ENCODE measurements around the gene PPP1R3D. TPM values are rescaled to one million over a fixed set of nuclear protein-coding genes. Genes with fewer than 3 reads are reported as not detected.

PPP1R3D gene
- total and polyA plus RNA-seq, 10 of the 15 experiments (the other 5 are each of a cell fraction or from before 2014, with no cell fraction given): 0.39 to 4.8 (median 2.9) TPM

DNA sequence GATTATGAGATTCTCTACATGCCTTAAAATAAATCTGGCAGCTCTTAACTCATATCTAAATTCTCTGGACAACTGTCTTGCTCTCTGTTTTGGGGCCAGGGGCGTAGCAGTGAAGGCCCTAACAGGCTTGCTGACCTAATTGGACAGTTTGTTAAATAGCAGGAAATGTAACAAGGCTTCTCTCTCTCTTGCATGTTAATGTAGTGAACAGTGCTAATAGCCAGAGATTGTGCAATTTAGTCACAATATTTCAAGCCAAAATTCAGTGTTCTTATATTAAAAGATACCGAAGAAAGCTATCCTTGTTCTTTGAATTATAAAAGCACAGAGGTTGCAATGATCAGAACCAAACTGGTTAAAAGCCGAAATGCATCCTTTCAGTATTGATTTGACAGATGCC is 3.0 kb downstream of the PPP1R3D start:
- WGBS (ENCODE audit: insufficient coverage, insufficient replicate concordance, low lambda C conversion rate, missing lambda C conversion rate): 66% methylated on average over 3 of the region's 3 CpGs
- Histone ChIP-seq H2AFZ (ENCODE audit: control insufficient read depth, low read depth, low read length) (no peak overlapping the region), H3K36me3 (ENCODE audit: control insufficient read depth in 2 of 2, insufficient read depth in 2 of 2, low read length in 1 of 2) (no peaks in the 10 kb centered on the region), H3K4me1 (ENCODE audit: control insufficient read depth, insufficient read depth, low read length) (peaks cover 10% of the 10 kb centered on the region), H3K9ac (ENCODE audit: control insufficient read depth, insufficient read depth, low read length) (no peak overlapping the region), H3K27me3 (replicated peaks in 1 of 2; ENCODE audit: control insufficient read depth in 2 of 2, insufficient read depth in 2 of 2, low read length in 1 of 2) (no peaks in the 10 kb centered on the region), H3K79me2 (ENCODE audit: control insufficient read depth, insufficient read depth, low read length) (peaks cover 14% of the 10 kb centered on the region), H3K27ac (ENCODE audit: control insufficient read depth, insufficient read depth) (no peak overlapping the region), H3K4me3 (no peak overlapping the region), H3K4me2 (ENCODE audit: control insufficient read depth, insufficient read depth) (no peak overlapping the region), H3K9me3 (replicated peaks; ENCODE audit: control insufficient read depth, insufficient read depth, low read length) (no peaks in the 10 kb centered on the region), H4K20me1 (ENCODE audit: control insufficient read depth, insufficient read depth) (no peaks in the 10 kb centered on the region)
- in situ Hi-C loops (cut with MboI) (no loop called here), intact Hi-C loops (cut with micrococcal nuclease; ENCODE audit: unreplicated experiment) (no loop called here)
- SMC1A ChIA-PET (ENCODE audit: uncharacterized antibody, unreplicated experiment): interaction anchor here (1.4 kb wide), 2 partner anchors 9 to 10 kb away, joined by 3 to 6 read pairs; no protein-coding TSS in a partner anchor
- RAD21 ChIA-PET (ENCODE audit: unreplicated experiment): interaction anchor here (1.4 kb wide), 1 partner anchor 10 kb away, joined by 3 read pairs; no protein-coding TSS in a partner anchor
- no peak for DNase-seq (ENCODE audit: low read depth, low spot score)
- CTCF ChIA-PET: interaction anchor here (0.7 to 9.5 kb wide), 5 partner anchors 10 to 1188 kb away, joined by 4 to 173 read pairs (median 5); no protein-coding TSS in a partner anchor
- TF ChIP-seq EZH2 (IDR thresholded peaks at IDR 0.05; ENCODE audit: borderline replicate concordance, control insufficient read depth, low read depth, low read length): no peak
- TF ChIP-seq, protein P1, sequence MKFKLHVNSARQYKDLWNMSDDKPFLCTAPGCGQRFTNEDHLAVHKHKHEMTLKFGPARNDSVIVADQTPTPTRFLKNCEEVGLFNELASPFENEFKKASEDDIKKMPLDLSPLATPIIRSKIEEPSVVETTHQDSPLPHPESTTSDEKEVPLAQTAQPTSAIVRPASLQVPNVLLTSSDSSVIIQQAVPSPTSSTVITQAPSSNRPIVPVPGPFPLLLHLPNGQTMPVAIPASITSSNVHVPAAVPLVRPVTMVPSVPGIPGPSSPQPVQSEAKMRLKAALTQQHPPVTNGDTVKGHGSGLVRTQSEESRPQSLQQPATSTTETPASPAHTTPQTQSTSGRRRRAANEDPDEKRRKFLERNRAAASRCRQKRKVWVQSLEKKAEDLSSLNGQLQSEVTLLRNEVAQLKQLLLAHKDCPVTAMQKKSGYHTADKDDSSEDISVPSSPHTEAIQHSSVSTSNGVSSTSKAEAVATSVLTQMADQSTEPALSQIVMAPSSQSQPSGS (IDR thresholded peaks at IDR 0.05; ENCODE audit: low read length): no peak
- TF ChIP-seq CHD2 (IDR thresholded peaks at IDR 0.05; ENCODE audit: borderline replicate concordance, low read depth, low read length): no peak
- TF ChIP-seq EGR1 (IDR thresholded peaks at IDR 0.05; ENCODE audit: borderline replicate concordance in 1 of 2, low read depth in 2 of 2, low read length in 2 of 2): no peak
- ATAC-seq: no peak
- BruUV-seq (replicated peaks): TSS peak; percentile 75
- FAIRE-seq: no peak
- POLR2A ChIA-PET: interaction anchor here (0.6 kb wide), 1 partner anchor 332 kb away, joined by 4 read pairs; no protein-coding TSS in a partner anchor

DNA sequence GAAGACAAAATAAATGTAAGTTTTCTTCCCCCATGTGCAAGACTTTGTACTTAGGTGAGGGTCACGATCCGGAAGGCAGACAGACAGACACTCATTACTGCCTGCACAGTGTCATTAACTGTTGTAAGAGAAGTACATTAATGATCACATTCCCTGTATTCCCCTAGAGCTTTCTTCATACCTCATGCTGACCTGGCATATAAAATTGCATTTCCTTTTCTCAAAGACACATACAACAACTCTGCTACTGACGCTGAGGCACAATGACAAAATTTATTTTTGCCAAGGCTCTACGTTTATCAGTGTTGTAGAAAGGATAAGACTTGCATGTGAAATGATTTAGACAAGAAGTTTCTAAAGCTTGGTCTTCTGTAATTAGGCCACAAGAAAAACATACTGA is 3.7 kb downstream of the PPP1R3D start:
- no peak overlapping the region for H3K9ac ChIP-seq (ENCODE audit: control insufficient read depth, insufficient read depth, low read length)
- ChIA-PET CTCF (interaction anchor here (0.9 to 9.5 kb wide), 5 partner anchors 9 to 84 kb away, joined by 4 to 173 read pairs (median 5); no protein-coding TSS in a partner anchor), POLR2A (no interaction called here), SMC1A (ENCODE audit: uncharacterized antibody, unreplicated experiment) (interaction anchor here (1.2 to 1.4 kb wide), 3 partner anchors 10 to 215 kb away, joined by 3 to 6 read pairs (median 3); no protein-coding TSS in a partner anchor), RAD21 (ENCODE audit: unreplicated experiment) (interaction anchor here (0.8 to 1.4 kb wide), 2 partner anchors 9 kb away, joined by 3 read pairs; no protein-coding TSS in a partner anchor)
- in situ Hi-C loops (cut with MboI): no loop called here
- H4K20me1 ChIP-seq (ENCODE audit: control insufficient read depth, insufficient read depth): no peaks in the 10 kb centered on the region
- no peaks in the 10 kb centered on the region for H3K9me3 ChIP-seq (replicated peaks; ENCODE audit: control insufficient read depth, insufficient read depth, low read length)
- H3K4me2 ChIP-seq (ENCODE audit: control insufficient read depth, insufficient read depth): no peak overlapping the region
- H3K4me3 ChIP-seq: no peak overlapping the region
- no peak for DNase-seq (ENCODE audit: low read depth, low spot score)
- H3K27me3 ChIP-seq (replicated peaks in 1 of 2; ENCODE audit: control insufficient read depth in 2 of 2, insufficient read depth in 2 of 2, low read length in 1 of 2): no peaks in the 10 kb centered on the region
- H3K79me2 ChIP-seq (ENCODE audit: control insufficient read depth, insufficient read depth, low read length): peaks cover 11% of the 10 kb centered on the region
- H2AFZ ChIP-seq (ENCODE audit: control insufficient read depth, low read depth, low read length): no peak overlapping the region
- FAIRE-seq: no peak
- H3K36me3 ChIP-seq (ENCODE audit: control insufficient read depth in 2 of 2, insufficient read depth in 2 of 2, low read length in 1 of 2): no peaks in the 10 kb centered on the region
- BruUV-seq (replicated peaks): no TSS peak
- intact Hi-C loops (cut with micrococcal nuclease; ENCODE audit: unreplicated experiment): no loop called here
- ATAC-seq: no peak
- 82% methylated on average over 4 of the region's 4 CpGs for WGBS (ENCODE audit: insufficient coverage, insufficient replicate concordance, low lambda C conversion rate, missing lambda C conversion rate)
- no peak overlapping the region for H3K27ac ChIP-seq (ENCODE audit: control insufficient read depth, insufficient read depth)
- H3K4me1 ChIP-seq (ENCODE audit: control insufficient read depth, insufficient read depth, low read length): peaks cover 10% of the 10 kb centered on the region
- TF ChIP-seq EP300 (IDR thresholded peaks at IDR 0.05; ENCODE audit: borderline replicate concordance in 1 of 2, control insufficient read depth in 1 of 2, low read depth in 2 of 2, low read length in 2 of 2) (no peak), SUPT20H (IDR thresholded peaks at IDR 0.05; ENCODE audit: borderline replicate concordance, control insufficient read depth, low read depth, low read length) (no peak), NRF1 (conservative IDR thresholded peaks at IDR 0.05; ENCODE audit: low read depth, low read length) (no peak), ETV6 (conservative IDR thresholded peaks at IDR 0.05 in 1 of 2, IDR thresholded peaks at IDR 0.05 in 1 of 2; ENCODE audit: borderline replicate concordance in 1 of 2, low read depth in 1 of 2) (no peak), CBX3 (IDR thresholded peaks at IDR 0.05; ENCODE audit: borderline replicate concordance, low read depth) (no peak), NBN (IDR thresholded peaks at IDR 0.05) (no peak)
- TF ChIP-seq, protein P2, sequence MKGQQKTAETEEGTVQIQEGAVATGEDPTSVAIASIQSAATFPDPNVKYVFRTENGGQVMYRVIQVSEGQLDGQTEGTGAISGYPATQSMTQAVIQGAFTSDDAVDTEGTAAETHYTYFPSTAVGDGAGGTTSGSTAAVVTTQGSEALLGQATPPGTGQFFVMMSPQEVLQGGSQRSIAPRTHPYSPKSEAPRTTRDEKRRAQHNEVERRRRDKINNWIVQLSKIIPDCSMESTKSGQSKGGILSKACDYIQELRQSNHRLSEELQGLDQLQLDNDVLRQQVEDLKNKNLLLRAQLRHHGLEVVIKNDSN (IDR thresholded peaks at IDR 0.05; ENCODE audit: borderline replicate concordance, extremely low read length, insufficient read depth, low read depth, low read length): no peak

All from GM12878 (cell line).